ENCODE results near the gene KIF11. TPM values are rescaled to one million over a fixed set of nuclear protein-coding genes. Genes with fewer than 3 reads are reported as not detected.

KIF11 gene
- total and polyA plus RNA-seq, 2 of the 13 experiments (the other 11 are each of a cell fraction or from before 2014, with no cell fraction given): 8.7 to 38.4 TPM

DNA sequence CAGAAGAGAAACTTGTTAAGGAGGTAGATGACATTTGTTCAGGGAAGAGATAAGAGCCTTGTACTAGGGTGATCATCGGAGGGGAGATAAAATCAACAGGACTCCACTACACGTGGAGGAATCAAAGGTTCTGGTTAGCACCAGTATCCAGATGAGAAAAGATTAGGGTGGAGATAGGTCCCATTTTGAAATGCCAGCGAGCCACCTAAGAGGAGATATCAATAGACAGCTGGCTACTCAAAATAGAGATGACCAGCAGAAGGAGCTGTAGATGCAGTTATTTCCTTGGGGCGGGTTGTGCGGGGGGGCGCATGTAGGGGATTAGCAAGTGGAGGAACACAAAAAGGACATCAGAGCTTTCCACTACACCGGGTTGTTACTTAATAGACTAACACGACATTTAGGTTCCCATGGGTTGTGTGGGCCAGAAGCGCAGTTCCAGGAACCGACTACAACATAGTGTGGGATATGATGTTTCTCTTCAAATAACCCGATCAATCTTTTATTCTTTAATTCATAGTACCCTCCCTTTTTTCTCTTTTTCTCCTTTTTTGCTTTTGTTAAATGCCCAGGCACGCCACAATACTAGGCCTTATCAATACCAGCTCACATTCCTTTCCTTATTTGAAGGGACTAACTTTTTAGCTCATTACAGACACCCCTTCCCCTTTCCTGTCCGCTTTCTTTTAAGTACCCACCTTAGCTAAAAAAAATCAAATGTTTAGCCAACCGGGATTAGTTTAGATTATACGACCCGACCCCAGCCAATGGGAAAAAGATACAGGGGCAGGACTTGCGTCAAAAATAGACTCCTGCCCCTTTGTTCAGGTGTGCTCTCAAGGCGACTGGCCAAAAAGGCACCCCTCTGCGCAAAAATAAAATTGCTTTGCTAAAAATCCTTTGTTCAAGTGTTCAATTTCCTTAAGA lies 2.0 kb upstream of the KIF11 start (continued):
- TF ChIP-seq ZNF234 (CRISPR knock-in tag; conservative IDR thresholded peaks at IDR 0.05) (no peak), AGO1 (IDR thresholded peaks at IDR 0.05; ENCODE audit: low read depth, low read length, poor library complexity, severe bottlenecking) (no peak), ATM (IDR thresholded peaks at IDR 0.05; ENCODE audit: borderline replicate concordance) (no peak), USF2 (IDR thresholded peaks at IDR 0.05; ENCODE audit: low read depth, low read length) (no peak), USF2 (CRISPR knock-in tag; IDR thresholded peaks at IDR 0.05; ENCODE audit: borderline replicate concordance) (0 out of 2 replicates have a peak, but pooled peaks have one; percentile 8), KLF16 (CRISPR knock-in tag; IDR thresholded peaks at IDR 0.05) (no peak), ELF3 (CRISPR knock-in tag; IDR thresholded peaks at IDR 0.05) (no peak), KDM2A (CRISPR knock-in tag; IDR thresholded peaks at IDR 0.05; ENCODE audit: borderline replicate concordance, low read depth) (no peak), MAFF (IDR thresholded peaks at IDR 0.05; ENCODE audit: low read depth, low read length) (no peak), FOXJ3 (CRISPR knock-in tag; IDR thresholded peaks at IDR 0.05; ENCODE audit: borderline replicate concordance) (no peak), CCAR2 (optimal IDR thresholded peaks at IDR 0.05; ENCODE audit: low read depth, low read length) (no peak), MXD3 (CRISPR knock-in tag; IDR thresholded peaks at IDR 0.05) (no peak), ZFY (CRISPR knock-in tag; IDR thresholded peaks at IDR 0.05) (no peak), ZNF136 (CRISPR knock-in tag; IDR thresholded peaks at IDR 0.05; ENCODE audit: low read depth) (no peak), FOXK1 (CRISPR knock-in tag; IDR thresholded peaks at IDR 0.05; ENCODE audit: borderline replicate concordance, low read depth) (no peak), ZFP62 (CRISPR knock-in tag; IDR thresholded peaks at IDR 0.05) (no peak)
- TF ChIP-seq, protein P1, sequence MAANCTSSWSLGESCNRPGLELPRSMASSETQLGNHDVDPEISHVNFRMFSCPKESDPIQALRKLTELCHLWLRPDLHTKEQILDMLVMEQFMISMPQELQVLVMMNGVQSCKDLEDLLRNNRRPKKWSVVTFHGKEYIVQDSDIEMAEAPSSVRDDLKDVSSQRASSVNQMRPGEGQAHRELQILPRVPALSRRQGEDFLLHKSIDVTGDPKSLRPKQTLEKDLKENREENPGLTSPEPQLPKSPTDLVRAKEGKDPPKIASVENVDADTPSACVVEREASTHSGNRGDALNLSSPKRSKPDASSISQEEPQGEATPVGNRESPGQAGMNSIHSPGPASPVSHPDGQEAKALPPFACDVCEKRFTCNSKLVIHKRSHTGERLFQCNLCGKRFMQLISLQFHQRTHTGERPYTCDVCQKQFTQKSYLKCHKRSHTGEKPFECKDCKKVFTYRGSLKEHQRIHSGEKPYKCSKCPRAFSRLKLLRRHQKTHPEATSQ (CRISPR knock-in tag; IDR thresholded peaks at IDR 0.05; ENCODE audit: borderline replicate concordance): 0 out of 2 replicates have a peak, but pooled peaks have one; percentile 11
- TF ChIP-seq, protein P2, sequence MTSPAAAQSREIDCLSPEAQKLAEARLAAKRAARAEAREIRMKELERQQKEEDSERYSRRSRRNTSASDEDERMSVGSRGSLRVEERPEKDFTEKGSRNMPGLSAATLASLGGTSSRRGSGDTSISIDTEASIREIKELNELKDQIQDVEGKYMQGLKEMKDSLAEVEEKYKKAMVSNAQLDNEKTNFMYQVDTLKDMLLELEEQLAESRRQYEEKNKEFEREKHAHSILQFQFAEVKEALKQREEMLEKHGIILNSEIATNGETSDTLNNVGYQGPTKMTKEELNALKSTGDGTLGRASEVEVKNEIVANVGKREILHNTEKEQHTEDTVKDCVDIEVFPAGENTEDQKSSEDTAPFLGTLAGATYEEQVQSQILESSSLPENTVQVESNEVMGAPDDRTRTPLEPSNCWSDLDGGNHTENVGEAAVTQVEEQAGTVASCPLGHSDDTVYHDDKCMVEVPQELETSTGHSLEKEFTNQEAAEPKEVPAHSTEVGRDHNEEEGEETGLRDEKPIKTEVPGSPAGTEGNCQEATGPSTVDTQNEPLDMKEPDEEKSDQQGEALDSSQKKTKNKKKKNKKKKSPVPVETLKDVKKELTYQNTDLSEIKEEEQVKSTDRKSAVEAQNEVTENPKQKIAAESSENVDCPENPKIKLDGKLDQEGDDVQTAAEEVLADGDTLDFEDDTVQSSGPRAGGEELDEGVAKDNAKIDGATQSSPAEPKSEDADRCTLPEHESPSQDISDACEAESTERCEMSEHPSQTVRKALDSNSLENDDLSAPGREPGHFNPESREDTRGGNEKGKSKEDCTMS (CRISPR knock-in tag; conservative IDR thresholded peaks at IDR 0.05): no peak
- TF ChIP-seq, protein P3, sequence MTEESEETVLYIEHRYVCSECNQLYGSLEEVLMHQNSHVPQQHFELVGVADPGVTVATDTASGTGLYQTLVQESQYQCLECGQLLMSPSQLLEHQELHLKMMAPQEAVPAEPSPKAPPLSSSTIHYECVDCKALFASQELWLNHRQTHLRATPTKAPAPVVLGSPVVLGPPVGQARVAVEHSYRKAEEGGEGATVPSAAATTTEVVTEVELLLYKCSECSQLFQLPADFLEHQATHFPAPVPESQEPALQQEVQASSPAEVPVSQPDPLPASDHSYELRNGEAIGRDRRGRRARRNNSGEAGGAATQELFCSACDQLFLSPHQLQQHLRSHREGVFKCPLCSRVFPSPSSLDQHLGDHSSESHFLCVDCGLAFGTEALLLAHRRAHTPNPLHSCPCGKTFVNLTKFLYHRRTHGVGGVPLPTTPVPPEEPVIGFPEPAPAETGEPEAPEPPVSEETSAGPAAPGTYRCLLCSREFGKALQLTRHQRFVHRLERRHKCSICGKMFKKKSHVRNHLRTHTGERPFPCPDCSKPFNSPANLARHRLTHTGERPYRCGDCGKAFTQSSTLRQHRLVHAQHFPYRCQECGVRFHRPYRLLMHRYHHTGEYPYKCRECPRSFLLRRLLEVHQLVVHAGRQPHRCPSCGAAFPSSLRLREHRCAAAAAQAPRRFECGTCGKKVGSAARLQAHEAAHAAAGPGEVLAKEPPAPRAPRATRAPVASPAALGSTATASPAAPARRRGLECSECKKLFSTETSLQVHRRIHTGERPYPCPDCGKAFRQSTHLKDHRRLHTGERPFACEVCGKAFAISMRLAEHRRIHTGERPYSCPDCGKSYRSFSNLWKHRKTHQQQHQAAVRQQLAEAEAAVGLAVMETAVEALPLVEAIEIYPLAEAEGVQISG (CRISPR knock-in tag; IDR thresholded peaks at IDR 0.05): no peak

All from HepG2 (cell line).